HG02623 (cell line): ENCODE measurements around the gene CDR2L.
A peak's percentile ranks its signal among the peaks of the same experiment; 100 is the strongest.
"Not testable (repeated sequence)": the region's sequence is repeated elsewhere in the genome, so short reads cannot be mapped to it uniquely, and the experiment has no call there.

Experiments used
- ATAC-seq: cut with Tn5 transposase; IDR thresholded peaks from one replicate; pipeline ENCODE4 v1.9.1; 2021; ENCODE audit warnings: moderate library complexity; ENCODE audit not compliant: unreplicated experiment

The CDR2L gene

DNA sequence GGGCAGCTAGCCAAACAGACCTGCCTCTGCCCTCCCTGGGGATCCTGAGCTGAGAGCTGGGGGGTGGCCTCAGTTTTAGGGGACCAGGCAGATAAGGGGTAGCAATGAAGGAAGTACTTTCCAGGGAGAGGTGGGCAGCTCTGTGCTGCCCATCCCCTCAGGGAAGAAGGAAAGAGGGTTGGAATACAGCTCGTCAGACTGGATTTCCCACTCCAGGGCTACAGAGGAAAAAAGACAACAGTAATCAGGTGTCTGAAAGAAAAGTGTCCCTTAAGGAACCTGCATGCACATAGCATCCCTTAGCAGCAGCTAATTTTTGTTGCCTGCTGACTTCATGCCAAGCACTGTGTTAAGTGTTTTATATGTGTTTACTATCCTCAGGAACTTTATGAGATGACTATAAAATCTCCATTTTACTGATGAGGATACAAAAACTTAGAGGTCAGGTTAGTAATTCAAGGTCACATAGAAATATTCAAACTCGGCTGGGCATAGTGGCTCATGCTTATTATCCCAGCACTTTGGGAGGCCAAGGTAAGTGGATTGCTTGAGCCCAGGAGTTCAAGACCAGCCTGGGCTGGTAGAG lies 21.8 kb downstream of the CDR2L start:
- ATAC-seq, result no peak

DNA sequence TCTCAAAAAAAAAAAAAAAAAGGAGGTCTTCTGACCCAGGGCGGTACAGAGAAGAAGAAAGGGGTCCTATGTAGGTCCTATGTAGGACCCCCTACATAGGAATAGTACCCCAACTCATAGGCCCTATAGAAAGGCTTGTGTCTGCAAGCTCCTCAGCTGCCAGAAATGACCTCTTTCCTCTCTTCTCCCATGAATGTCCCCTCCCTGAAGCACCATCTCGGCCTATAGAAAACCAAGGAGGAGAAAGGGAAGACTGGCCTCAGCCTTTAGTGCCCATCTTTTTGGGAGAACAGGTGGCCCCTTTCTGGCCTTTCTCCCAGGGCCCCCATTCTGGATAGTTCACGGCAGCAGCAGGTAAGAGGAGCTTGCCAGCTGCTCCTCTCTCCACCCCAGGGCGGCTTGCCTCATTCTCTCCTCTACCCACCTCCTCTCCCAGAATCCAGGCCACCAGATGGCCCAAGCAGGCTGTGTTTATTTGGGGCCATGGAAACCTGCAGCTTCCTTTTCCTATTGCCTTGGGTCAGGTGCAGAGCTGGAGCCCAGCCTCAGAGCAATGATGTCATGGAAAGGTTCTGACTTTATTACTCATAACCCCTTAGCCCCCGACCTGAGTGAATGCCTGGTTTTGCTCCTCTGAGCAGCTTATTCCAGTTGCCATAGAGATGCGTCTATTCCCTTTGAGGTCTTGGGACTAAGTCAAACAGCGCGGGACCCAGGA lies 23.4 kb downstream of the CDR2L start:
- no peak for ATAC-seq

DNA sequence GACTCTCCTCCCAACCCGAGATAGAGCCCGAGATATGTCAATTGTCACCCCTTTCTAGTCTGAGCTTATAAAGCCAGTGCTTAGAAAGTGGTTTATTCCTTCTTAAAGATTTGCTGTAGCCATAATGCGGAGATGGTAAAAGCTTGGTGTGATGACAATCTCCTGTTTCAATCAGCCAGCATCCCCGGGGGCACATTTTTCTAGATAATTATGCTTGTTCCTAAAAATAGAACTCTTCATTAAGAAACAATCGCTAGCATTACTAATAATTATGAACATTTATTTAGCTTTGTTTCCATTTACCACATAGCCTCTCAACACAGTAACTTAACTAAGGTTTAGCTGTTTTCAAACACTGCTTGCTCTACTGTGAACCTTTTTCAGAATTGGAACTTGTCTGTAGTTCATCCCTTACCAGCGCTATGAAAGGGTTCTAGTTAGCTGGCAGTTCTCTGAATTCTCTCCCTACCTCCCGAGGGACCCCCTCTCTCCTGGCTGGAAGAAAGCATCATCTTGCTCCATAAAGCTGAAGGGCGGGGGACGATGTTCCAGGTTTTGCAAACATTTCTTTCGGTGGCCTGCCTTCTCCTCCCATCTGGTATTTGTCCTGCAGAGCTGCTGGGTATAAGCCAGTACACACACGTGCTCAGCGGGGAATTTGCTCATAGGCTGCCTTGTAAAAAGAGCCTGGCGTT lies 24.1 kb downstream of the CDR2L start:
- ATAC-seq, result no peak

- no peak for ATAC-seq
Observed at GRCh38 chr17:75012096-75012345, 24.6 kb downstream of the CDR2L start.

- ATAC-seq, result peak; percentile 76
Observed at GRCh38 chr17:75012346-75013091, 25.1 kb downstream of the CDR2L start, which contains the start of gene MRPL58. Gene MRPL58 (plus strand): TSS chr17:75012670. CDS start chr17:75012687, 17 bp downstream.

DNA sequence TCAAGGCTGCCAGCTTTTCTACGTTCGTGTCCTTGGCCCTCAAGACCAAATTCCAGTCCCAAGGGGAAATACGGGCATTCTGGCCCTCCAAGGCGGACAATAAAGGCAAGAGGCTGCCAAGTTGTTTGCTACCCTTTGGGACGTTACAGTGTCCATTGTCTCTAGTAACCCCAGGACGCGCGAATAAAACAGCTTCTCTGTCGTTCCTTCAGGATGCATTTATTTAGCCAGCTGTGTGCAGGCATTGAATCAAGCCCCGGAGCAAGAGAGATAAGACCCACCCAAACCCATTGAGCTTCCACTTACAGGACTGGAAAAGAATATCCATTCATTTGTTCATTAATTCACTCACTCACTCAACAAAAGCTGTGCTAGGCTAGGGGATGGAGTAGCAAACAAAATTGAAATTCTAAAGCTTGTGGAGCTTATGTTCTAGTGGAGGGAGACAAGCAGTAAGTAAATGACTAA lies 25.7 kb downstream of the CDR2L start:
- no peak for ATAC-seq

- ATAC-seq, result no peak
Observed at GRCh38 chr17:75019146-75019545, 31.7 kb downstream of the CDR2L start.

GRCh38 chr17:75019710-75020109 lies 32.3 kb downstream of the CDR2L start:
- ATAC-seq, result no peak

DNA sequence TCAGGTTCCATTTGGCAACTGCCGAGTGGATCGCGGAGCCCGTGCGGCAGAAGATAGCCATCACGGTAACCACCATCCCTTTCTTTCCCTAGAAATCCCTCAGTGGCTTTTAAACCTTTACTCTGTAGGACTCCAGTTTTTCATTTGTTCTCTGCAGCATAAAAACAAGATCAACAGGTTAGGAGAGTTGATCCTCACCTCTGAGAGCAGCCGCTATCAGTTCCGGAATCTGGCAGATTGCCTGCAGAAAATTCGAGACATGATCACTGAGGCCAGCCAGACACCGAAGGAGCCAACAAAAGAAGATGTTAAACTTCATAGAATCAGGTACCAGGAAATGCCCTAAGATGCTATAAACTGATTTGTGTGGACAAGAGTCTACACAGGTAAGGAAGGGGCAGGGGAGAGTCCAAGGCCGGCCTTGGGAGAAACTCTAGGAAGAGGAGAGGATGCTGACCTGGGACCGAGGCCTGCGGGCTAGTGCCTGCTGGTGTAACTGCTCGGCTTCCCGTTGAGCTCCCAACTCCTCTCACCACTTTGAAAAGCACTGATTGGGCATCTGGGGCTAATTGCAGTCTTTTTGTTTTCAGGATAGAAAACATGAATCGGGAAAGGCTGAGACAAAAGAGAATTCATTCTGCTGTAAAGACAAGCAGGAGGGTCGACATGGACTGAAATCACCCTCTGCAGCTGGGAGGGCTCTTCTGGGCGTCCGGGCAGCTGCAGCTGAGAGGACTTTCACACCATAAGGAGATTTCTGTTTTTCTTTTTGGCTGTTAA lies 33.1 kb downstream of the CDR2L start:
- no peak for ATAC-seq

GRCh38 chr17:75024686-75025397 lies 37.4 kb downstream of the CDR2L start:
- ATAC-seq, result no peak

DNA sequence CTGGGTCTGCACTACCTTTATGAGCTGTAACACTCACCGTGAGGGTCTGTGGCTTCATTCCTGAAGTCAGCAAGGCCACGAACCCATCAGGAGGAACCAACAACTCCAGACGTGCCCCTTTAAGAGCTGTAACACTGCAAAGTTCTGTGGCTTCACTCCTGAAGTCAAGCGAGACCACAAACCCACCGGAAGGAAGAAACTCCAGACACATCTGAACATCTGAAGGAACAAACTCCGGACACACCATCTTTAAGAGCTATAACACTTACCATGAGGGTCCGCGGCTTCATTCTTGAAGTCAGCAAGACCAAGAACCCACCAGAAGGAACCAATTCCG lies 37.9 kb downstream of the CDR2L start:
- not testable (repeated sequence) for ATAC-seq

DNA sequence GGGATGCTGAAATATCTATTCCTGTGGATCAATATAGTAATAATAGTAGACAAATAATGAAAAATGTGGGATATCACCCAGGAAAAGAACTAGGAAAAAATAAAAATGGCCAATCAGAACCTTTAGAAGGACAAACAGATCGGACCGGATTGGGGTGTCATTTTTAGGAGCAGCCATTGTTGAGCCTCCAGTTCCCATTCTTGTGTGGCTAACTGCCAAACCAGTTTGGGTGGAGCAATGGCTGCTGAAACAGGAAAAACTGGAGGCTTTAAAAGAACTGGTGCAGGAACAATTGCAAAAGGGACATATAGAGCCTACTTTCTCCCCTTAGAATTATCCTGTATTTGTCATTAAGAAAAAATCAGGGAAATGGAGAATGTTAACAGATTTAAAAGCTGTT lies 39.2 kb downstream of the CDR2L start:
- ATAC-seq, result not testable (repeated sequence)

- ATAC-seq, result no peak
Observed at GRCh38 chr17:75030161-75030560, 42.7 kb downstream of the CDR2L start.

DNA sequence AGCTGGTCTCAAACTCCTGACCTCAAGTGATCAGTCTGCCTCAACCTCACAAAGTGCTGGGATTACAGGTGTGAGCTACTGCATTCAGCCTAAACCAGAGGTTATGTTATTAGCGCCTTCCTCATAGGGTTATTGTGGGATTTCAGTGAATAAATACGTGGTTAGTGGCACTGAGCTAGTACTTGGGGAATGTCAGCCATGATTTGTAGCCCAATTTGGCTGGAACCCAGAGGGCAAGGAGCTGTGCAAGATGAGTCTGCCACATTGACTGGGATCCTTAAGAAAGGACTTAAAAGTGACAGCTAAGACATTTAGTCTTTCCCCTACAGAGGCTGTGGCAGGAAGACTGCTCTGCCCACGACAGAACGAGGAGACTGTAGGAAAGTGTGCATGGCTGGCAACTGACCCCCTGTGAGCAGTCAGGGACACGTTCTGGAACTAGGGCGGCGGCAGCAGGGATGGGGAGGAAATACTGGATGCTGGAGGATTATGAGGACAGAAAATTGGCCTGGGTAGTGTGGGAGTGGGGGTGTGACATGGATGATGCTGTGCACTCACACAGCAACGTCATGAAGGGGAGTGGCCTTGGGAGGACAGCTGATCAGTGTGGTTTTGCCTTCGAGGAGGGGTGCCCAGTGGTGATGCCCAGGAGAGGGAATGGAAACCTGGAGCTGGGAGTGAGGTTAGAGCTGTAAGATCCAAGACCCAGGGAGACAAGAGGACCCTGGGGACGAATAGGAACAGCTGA lies 44.7 kb downstream of the CDR2L start:
- no peak for ATAC-seq

- no peak for ATAC-seq
Observed at GRCh38 chr17:75032720-75033280, 45.4 kb downstream of the CDR2L start.

- ATAC-seq, result peak; percentile 31
Observed at GRCh38 chr17:75033346-75034235, 46.2 kb downstream of the CDR2L start.

GRCh38 chr17:75034236-75034908 lies 46.9 kb downstream of the CDR2L start:
- ATAC-seq, result peak; percentile 35
